ENCODE measurements around the gene TMEM11. TPM values are rescaled to one million over a fixed set of nuclear protein-coding genes. Genes with fewer than 3 reads are reported as not detected.
A peak's percentile ranks its signal among the peaks of the same experiment; 100 is the strongest.

TMEM11 gene
- 32.5 and 34.3 TPM in 2 replicates for total RNA-seq (2021)
- long read RNA-seq, transcript TMEM11-201 (2 exons, 2,095 nt), result major isoform, 126 of 174 reads
- long read RNA-seq, transcript TMEM11-203 (3 exons, 819 nt), result minor isoform, 5 of 174 reads
- long read RNA-seq, transcript TMEM11-202 (3 exons, 1,246 nt), result minor isoform, 41 of 174 reads
- long read RNA-seq, partial matches to known transcripts, result 0 of 174 reads
- long read RNA-seq, other reads (novel, unspliced or antisense), result 2 of 174 reads

GRCh38 chr17:21214015-21214776 lies at the start of gene TMEM11:
Gene TMEM11, minus strand, starts transcription at chr17:21214161. Its CDS starts 9 bp downstream, at chr17:21214152.
- H3K9me3 Mint-ChIP-seq, result no peaks in the 10 kb centered on the region

More at GRCh38 chr17:21214015-21214776, at the start of gene TMEM11:
- no peak within 1 kb of the TSS for H2BK20ac ChIP-seq (ENCODE audit: low read depth, low read length, poor library complexity, severe bottlenecking)
- no peak within 1 kb of the TSS for H4K8ac ChIP-seq (replicated peaks; ENCODE audit: insufficient read length, low read depth, low read length)
- no peak within 1 kb of the TSS for H2AK5ac ChIP-seq (ENCODE audit: insufficient read length, low read length)
- no peaks in the 10 kb centered on the region for H3K9me3 ChIP-seq (ENCODE audit: control insufficient read depth, low read depth, low read length)
- WGBS (ENCODE audit: extremely low coverage, insufficient read length, low lambda C conversion rate), result no CpG with 5 or more reads among the region's 76 CpGs
- DNase-seq, result peak; percentile 98
- H3K36me3 Mint-ChIP-seq (ENCODE audit: insufficient read depth in 1 of 3, low read depth in 3 of 3), result peaks cover 6 to 19% (median 6%) of the 10 kb centered on the region in 3 experiments; a peak in 5 of 7 replicates
- peak within 1 kb of the TSS; percentile 95 for H3K14ac ChIP-seq (ENCODE audit: insufficient read depth, low read length)
- H3K4me1 Mint-ChIP-seq, result peaks cover 46 to 48% of the 10 kb centered on the region in 2 experiments
- no peak within 1 kb of the TSS for H4K91ac ChIP-seq (ENCODE audit: insufficient read length, low read depth, low read length)
- H3K4ac ChIP-seq (ENCODE audit: low read depth, low read length), result no peak within 1 kb of the TSS
- no peaks in the 10 kb centered on the region; the same call in 1 of the 2 replicates for H3K27me3 Mint-ChIP-seq (ENCODE audit: low read depth)
- no peak within 1 kb of the TSS for H3T11ph ChIP-seq (ENCODE audit: low read length)
- no peak within 1 kb of the TSS for H3K23ac ChIP-seq (ENCODE audit: insufficient read length, low read depth, low read length)
- H3K79me2 ChIP-seq (ENCODE audit: insufficient read depth, low read length), result peaks cover 43% of the 10 kb centered on the region
- peak within 1 kb of the TSS; percentile 96 for H3K18ac ChIP-seq (ENCODE audit: insufficient read length, low read depth, low read length)
- peak within 1 kb of the TSS; percentile 43 for H2BK5ac ChIP-seq (ENCODE audit: insufficient read length, low read length)
- peak within 1 kb of the TSS; percentile 49 for H3K27ac ChIP-seq (ENCODE audit: insufficient read length, low read depth, low read length)
- H2AFZ ChIP-seq (ENCODE audit: low read length), result no peak within 1 kb of the TSS
- peaks cover 3% of the 10 kb centered on the region for H4K20me1 ChIP-seq (ENCODE audit: control insufficient read depth, insufficient read depth, insufficient read length)
- H2BK120ac ChIP-seq (ENCODE audit: low read depth, low read length, poor library complexity, severe bottlenecking), result peak within 1 kb of the TSS; percentile 80
- peak within 1 kb of the TSS; percentile 95 for H3K9ac ChIP-seq (ENCODE audit: extremely low read depth, insufficient read length, low read length)
- no peak within 1 kb of the TSS for H4K5ac ChIP-seq (ENCODE audit: insufficient read length, low read depth, low read length)
- no peaks in the 10 kb centered on the region for H3K27me3 ChIP-seq (ENCODE audit: insufficient read depth, low read length)
- peak within 1 kb of the TSS; percentile 93 to 97 for H3K4me3 Mint-ChIP-seq
- no peak within 1 kb of the TSS for H2BK12ac ChIP-seq (ENCODE audit: insufficient read length, low read depth, low read length)
- H3K4me1 ChIP-seq (ENCODE audit: insufficient read depth, low read length), result peaks cover 2% of the 10 kb centered on the region; the same call in 1 of the 2 replicates
- peaks cover 4% of the 10 kb centered on the region for H3K79me1 ChIP-seq (ENCODE audit: insufficient read depth, low read depth, low read length, poor library complexity, severe bottlenecking)
- H3K56ac ChIP-seq (ENCODE audit: insufficient read length, low read depth, low read length), result no peak within 1 kb of the TSS
- TF ChIP-seq CTCF (conservative IDR thresholded peaks at IDR 0.05), result no peak
- peaks cover 17% of the 10 kb centered on the region for H3K23me2 ChIP-seq (ENCODE audit: insufficient read length, low read depth, low read length, poor library complexity, severe bottlenecking)
- peak within 1 kb of the TSS; percentile 99 for H3K27ac Mint-ChIP-seq
- H2BK15ac ChIP-seq (ENCODE audit: low read depth, low read length), result no peak within 1 kb of the TSS
- peak within 1 kb of the TSS; percentile 97 for H3K4me2 ChIP-seq (ENCODE audit: insufficient read depth, insufficient read length, low read length)
